ENCODE measurements around the gene UBE2F. TPM values are rescaled to one million over a fixed set of nuclear protein-coding genes. Genes with fewer than 3 reads are reported as not detected.

Gene UBE2F
- total and polyA plus RNA-seq, 2 of the 13 experiments (the other 11 are each of a cell fraction or from before 2014, with no cell fraction given) = 35.4 to 73.1 TPM

DNA sequence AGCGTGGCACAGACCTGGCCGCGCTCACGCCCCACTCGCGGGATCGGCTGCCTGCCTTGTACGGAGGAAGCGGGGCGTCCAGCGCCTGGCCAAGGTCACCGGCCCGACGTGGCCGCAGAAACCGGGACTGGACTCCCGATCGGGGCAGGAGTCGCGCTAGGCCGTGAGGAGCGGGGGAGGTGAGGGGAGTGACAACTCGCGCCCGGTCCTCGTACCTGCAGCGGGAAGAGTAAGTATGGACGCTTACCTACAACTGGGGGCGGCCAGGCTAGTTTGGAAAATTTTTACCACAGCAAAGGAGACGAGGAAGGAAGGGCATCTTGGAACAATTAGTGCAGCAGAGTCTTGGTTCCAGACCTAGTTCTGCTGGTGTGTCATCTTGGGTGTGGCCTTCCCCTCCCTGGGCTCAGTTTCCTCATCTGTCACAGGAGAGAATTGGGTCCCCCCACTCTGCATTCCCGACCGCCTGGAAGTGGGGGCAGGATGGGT is 693 bp downstream of the UBE2F start (continued):
- 0 out of 2 replicates have a peak, but pooled peaks have one; percentile 31 for TF ChIP-seq ARHGAP35 (CRISPR knock-in tag; IDR thresholded peaks at IDR 0.05; ENCODE audit: borderline replicate concordance)
- TF ChIP-seq SAP130 (CRISPR knock-in tag; IDR thresholded peaks at IDR 0.05; ENCODE audit: low read depth) = peak; percentile 55; the same call in 1 of the 2 replicates
- TF ChIP-seq SUZ12 (IDR thresholded peaks at IDR 0.05; ENCODE audit: low read depth, low read length) = no peak
- 0 out of 2 replicates have a peak, but pooled peaks have one; percentile 25 for TF ChIP-seq ZNF564 (CRISPR knock-in tag; IDR thresholded peaks at IDR 0.05)
- TF ChIP-seq, protein P1, sequence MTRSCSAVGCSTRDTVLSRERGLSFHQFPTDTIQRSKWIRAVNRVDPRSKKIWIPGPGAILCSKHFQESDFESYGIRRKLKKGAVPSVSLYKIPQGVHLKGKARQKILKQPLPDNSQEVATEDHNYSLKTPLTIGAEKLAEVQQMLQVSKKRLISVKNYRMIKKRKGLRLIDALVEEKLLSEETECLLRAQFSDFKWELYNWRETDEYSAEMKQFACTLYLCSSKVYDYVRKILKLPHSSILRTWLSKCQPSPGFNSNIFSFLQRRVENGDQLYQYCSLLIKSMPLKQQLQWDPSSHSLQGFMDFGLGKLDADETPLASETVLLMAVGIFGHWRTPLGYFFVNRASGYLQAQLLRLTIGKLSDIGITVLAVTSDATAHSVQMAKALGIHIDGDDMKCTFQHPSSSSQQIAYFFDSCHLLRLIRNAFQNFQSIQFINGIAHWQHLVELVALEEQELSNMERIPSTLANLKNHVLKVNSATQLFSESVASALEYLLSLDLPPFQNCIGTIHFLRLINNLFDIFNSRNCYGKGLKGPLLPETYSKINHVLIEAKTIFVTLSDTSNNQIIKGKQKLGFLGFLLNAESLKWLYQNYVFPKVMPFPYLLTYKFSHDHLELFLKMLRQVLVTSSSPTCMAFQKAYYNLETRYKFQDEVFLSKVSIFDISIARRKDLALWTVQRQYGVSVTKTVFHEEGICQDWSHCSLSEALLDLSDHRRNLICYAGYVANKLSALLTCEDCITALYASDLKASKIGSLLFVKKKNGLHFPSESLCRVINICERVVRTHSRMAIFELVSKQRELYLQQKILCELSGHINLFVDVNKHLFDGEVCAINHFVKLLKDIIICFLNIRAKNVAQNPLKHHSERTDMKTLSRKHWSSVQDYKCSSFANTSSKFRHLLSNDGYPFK (CRISPR knock-in tag; IDR thresholded peaks at IDR 0.05; ENCODE audit: borderline replicate concordance) = peak; percentile 57; the same call in 1 of the 2 replicates
- 0 out of 2 replicates have a peak, but pooled peaks have one; percentile 27 for TF ChIP-seq EEA1 (CRISPR knock-in tag; IDR thresholded peaks at IDR 0.05; ENCODE audit: borderline replicate concordance)
- TF ChIP-seq FOXA1 (IDR thresholded peaks at IDR 0.05) = no peak
- 0 out of 2 replicates have a peak, but pooled peaks have one; percentile 20 for TF ChIP-seq FOXA1 (CRISPR knock-in tag; IDR thresholded peaks at IDR 0.05)
- TF ChIP-seq ZNF572 (CRISPR knock-in tag; IDR thresholded peaks at IDR 0.05) = 0 out of 2 replicates have a peak, but pooled peaks have one; percentile 53
- TF ChIP-seq SMYD3 (CRISPR knock-in tag; IDR thresholded peaks at IDR 0.05) = no peak
- TF ChIP-seq FOXO1 (CRISPR knock-in tag; IDR thresholded peaks at IDR 0.05) = peak; percentile 45; the same call in 1 of the 2 replicates
- TF ChIP-seq, protein P2, sequence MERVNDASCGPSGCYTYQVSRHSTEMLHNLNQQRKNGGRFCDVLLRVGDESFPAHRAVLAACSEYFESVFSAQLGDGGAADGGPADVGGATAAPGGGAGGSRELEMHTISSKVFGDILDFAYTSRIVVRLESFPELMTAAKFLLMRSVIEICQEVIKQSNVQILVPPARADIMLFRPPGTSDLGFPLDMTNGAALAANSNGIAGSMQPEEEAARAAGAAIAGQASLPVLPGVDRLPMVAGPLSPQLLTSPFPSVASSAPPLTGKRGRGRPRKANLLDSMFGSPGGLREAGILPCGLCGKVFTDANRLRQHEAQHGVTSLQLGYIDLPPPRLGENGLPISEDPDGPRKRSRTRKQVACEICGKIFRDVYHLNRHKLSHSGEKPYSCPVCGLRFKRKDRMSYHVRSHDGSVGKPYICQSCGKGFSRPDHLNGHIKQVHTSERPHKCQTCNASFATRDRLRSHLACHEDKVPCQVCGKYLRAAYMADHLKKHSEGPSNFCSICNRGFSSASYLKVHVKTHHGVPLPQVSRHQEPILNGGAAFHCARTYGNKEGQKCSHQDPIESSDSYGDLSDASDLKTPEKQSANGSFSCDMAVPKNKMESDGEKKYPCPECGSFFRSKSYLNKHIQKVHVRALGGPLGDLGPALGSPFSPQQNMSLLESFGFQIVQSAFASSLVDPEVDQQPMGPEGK (CRISPR knock-in tag; IDR thresholded peaks at IDR 0.05) = peak; percentile 30; the same call in 1 of the 2 replicates
- TF ChIP-seq HOXA9 (CRISPR knock-in tag; IDR thresholded peaks at IDR 0.05; ENCODE audit: borderline replicate concordance) = 0 out of 2 replicates have a peak, but pooled peaks have one; percentile 15
- TF ChIP-seq AHR (CRISPR knock-in tag; IDR thresholded peaks at IDR 0.05) = 0 out of 2 replicates have a peak, but pooled peaks have one; percentile 63
- peak; percentile 43; the same call in 1 of the 2 replicates for TF ChIP-seq ZNF12 (CRISPR knock-in tag; IDR thresholded peaks at IDR 0.05)
- TF ChIP-seq ZNF530 (CRISPR knock-in tag; IDR thresholded peaks at IDR 0.05; ENCODE audit: low read depth) = 0 out of 2 replicates have a peak, but pooled peaks have one; percentile 30
- TF ChIP-seq ZFX (CRISPR knock-in tag; IDR thresholded peaks at IDR 0.05; ENCODE audit: low read depth) = peak; percentile 88
- TF ChIP-seq IKZF4 (CRISPR knock-in tag; IDR thresholded peaks at IDR 0.05; ENCODE audit: borderline replicate concordance, low read depth, not compliant biosample characterization) = peak; percentile 3
- TF ChIP-seq, protein P3, sequence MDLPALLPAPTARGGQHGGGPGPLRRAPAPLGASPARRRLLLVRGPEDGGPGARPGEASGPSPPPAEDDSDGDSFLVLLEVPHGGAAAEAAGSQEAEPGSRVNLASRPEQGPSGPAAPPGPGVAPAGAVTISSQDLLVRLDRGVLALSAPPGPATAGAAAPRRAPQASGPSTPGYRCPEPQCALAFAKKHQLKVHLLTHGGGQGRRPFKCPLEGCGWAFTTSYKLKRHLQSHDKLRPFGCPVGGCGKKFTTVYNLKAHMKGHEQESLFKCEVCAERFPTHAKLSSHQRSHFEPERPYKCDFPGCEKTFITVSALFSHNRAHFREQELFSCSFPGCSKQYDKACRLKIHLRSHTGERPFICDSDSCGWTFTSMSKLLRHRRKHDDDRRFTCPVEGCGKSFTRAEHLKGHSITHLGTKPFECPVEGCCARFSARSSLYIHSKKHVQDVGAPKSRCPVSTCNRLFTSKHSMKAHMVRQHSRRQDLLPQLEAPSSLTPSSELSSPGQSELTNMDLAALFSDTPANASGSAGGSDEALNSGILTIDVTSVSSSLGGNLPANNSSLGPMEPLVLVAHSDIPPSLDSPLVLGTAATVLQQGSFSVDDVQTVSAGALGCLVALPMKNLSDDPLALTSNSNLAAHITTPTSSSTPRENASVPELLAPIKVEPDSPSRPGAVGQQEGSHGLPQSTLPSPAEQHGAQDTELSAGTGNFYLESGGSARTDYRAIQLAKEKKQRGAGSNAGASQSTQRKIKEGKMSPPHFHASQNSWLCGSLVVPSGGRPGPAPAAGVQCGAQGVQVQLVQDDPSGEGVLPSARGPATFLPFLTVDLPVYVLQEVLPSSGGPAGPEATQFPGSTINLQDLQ (CRISPR knock-in tag; IDR thresholded peaks at IDR 0.05) = no peak
- peak; percentile 43; the same call in 1 of the 2 replicates for TF ChIP-seq KDM2A (CRISPR knock-in tag; IDR thresholded peaks at IDR 0.05; ENCODE audit: borderline replicate concordance, low read depth)
- TF ChIP-seq, protein P4, sequence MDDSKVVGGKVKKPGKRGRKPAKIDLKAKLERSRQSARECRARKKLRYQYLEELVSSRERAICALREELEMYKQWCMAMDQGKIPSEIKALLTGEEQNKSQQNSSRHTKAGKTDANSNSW (CRISPR knock-in tag; IDR thresholded peaks at IDR 0.05; ENCODE audit: borderline replicate concordance) = 0 out of 2 replicates have a peak, but pooled peaks have one; percentile 20
- TF ChIP-seq ZNF160 (CRISPR knock-in tag; IDR thresholded peaks at IDR 0.05) = peak; percentile 57; the same call in 1 of the 2 replicates
- TF ChIP-seq ZNF335 (CRISPR knock-in tag; IDR thresholded peaks at IDR 0.05) = 0 out of 2 replicates have a peak, but pooled peaks have one; percentile 3
